ENCODE data around the gene PRPSAP1.

PRPSAP1 gene

DNA sequence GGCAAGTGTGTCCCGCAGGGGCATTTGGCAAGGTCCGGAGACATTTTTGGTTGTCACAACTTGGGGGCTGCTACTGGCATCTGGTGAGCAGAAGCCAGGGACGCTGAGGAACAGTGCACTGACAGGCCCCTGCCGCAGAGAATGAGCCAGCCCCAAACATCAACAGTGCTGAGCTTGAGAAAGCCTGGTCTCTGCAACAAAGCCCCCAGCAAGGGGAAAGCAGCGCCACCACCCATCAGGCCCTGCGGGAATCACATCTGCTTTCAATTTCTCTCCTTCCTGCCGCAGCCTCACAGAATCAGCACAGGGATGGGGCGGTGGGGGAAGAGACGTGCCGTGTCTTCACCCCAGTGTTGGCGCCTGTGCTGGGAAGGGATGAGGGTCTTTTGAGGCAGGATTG is 14.8 kb upstream of the PRPSAP1 start:
- TF ChIP-seq ESRRG (CRISPR knock-in tag; IDR thresholded peaks at IDR 0.05) (no peak), TCF4 (CRISPR knock-in tag; IDR thresholded peaks at IDR 0.05; ENCODE audit: borderline replicate concordance) (peak; percentile 86), ISL1 (CRISPR knock-in tag; IDR thresholded peaks at IDR 0.05) (no peak)

DNA sequence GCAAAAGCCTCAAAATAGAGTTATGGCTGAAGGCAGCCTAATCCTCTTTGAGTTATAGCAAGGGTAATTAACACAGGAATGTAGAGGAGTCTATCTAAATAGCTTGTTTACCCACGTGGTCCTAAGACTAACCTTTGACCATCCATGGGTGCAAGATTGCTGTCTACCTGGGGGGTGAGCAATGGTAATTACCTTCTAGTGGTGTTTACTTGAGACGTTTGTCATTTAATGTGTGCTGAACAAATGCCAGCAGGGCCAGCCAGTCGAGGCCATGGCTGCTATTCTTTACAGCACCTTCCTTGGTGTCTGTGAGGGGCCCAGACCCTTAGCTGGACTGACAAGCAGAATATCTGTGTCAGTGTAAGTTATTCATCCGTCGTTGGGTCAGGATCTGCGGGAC is 13.9 kb upstream of the PRPSAP1 start:
- ATAC-seq = no peak
- TF ChIP-seq ZNF70 (CRISPR knock-in tag; IDR thresholded peaks at IDR 0.05) (no peak), BACH2 (CRISPR knock-in tag; IDR thresholded peaks at IDR 0.05; ENCODE audit: borderline replicate concordance) (no peak), ZNF565 (CRISPR knock-in tag; conservative IDR thresholded peaks at IDR 0.05; ENCODE audit: low read depth) (no peak), CSDC2 (CRISPR knock-in tag; IDR thresholded peaks at IDR 0.05) (no peak), ZNF8 (CRISPR knock-in tag; IDR thresholded peaks at IDR 0.05) (no peak), SNAI2 (CRISPR knock-in tag; IDR thresholded peaks at IDR 0.05) (no peak), OSR1 (CRISPR knock-in tag; IDR thresholded peaks at IDR 0.05) (no peak), ZC3H10 (CRISPR knock-in tag; IDR thresholded peaks at IDR 0.05) (no peak), TCF4 (CRISPR knock-in tag; IDR thresholded peaks at IDR 0.05; ENCODE audit: borderline replicate concordance) (no peak), ZFP3 (CRISPR knock-in tag; IDR thresholded peaks at IDR 0.05) (no peak), ISL1 (CRISPR knock-in tag; IDR thresholded peaks at IDR 0.05) (no peak), TOX (CRISPR knock-in tag; IDR thresholded peaks at IDR 0.05; ENCODE audit: borderline replicate concordance) (no peak), PPARA (CRISPR knock-in tag; IDR thresholded peaks at IDR 0.05; ENCODE audit: borderline replicate concordance) (no peak), ARNTL (CRISPR knock-in tag; IDR thresholded peaks at IDR 0.05; ENCODE audit: borderline replicate concordance, low read depth) (no peak), ESRRG (CRISPR knock-in tag; IDR thresholded peaks at IDR 0.05) (no peak)
- TF ChIP-seq, protein P1, sequence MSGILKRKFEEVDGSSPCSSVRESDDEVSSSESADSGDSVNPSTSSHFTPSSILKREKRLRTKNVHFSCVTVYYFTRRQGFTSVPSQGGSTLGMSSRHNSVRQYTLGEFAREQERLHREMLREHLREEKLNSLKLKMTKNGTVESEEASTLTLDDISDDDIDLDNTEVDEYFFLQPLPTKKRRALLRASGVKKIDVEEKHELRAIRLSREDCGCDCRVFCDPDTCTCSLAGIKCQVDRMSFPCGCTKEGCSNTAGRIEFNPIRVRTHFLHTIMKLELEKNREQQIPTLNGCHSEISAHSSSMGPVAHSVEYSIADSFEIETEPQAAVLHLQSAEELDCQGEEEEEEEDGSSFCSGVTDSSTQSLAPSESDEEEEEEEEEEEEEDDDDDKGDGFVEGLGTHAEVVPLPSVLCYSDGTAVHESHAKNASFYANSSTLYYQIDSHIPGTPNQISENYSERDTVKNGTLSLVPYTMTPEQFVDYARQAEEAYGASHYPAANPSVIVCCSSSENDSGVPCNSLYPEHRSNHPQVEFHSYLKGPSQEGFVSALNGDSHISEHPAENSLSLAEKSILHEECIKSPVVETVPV (CRISPR knock-in tag; IDR thresholded peaks at IDR 0.05) = no peak

More for the DNA sequence above, 14.8 kb upstream of the PRPSAP1 start:
- ATAC-seq = peak; percentile 69

DNA sequence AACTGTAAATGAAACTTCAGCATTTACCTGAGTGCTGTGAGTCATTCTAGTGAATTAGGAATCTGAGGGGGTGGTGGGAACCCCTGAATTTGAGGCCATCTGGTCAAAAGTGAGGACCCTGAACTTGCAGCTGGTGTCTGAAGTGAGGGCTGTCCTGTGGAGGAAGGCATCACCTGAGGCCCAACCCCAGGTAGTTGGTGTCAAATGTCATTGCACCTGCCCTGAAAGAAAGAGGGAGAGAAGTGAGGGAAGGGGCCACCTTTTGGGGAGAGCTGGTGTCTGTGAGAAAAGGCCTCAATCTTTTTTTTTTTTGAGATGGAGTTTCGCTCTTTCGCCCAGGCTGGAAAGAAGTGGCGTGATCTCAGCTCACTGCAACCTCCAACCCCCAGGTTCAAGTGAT is 12.5 kb upstream of the PRPSAP1 start:
- TF ChIP-seq ZNF8 (CRISPR knock-in tag; IDR thresholded peaks at IDR 0.05) (no peak), ZNF565 (CRISPR knock-in tag; conservative IDR thresholded peaks at IDR 0.05; ENCODE audit: low read depth) (no peak), TOX (CRISPR knock-in tag; IDR thresholded peaks at IDR 0.05; ENCODE audit: borderline replicate concordance) (no peak), ZNF70 (CRISPR knock-in tag; IDR thresholded peaks at IDR 0.05) (no peak), TCF4 (CRISPR knock-in tag; IDR thresholded peaks at IDR 0.05; ENCODE audit: borderline replicate concordance) (no peak), SNAI2 (CRISPR knock-in tag; IDR thresholded peaks at IDR 0.05) (no peak), ZFP30 (CRISPR knock-in tag; IDR thresholded peaks at IDR 0.05) (no peak), ARNTL (CRISPR knock-in tag; IDR thresholded peaks at IDR 0.05; ENCODE audit: borderline replicate concordance, low read depth) (no peak), ESRRG (CRISPR knock-in tag; IDR thresholded peaks at IDR 0.05) (no peak), OSR1 (CRISPR knock-in tag; IDR thresholded peaks at IDR 0.05) (no peak)
- TF ChIP-seq, protein P2, sequence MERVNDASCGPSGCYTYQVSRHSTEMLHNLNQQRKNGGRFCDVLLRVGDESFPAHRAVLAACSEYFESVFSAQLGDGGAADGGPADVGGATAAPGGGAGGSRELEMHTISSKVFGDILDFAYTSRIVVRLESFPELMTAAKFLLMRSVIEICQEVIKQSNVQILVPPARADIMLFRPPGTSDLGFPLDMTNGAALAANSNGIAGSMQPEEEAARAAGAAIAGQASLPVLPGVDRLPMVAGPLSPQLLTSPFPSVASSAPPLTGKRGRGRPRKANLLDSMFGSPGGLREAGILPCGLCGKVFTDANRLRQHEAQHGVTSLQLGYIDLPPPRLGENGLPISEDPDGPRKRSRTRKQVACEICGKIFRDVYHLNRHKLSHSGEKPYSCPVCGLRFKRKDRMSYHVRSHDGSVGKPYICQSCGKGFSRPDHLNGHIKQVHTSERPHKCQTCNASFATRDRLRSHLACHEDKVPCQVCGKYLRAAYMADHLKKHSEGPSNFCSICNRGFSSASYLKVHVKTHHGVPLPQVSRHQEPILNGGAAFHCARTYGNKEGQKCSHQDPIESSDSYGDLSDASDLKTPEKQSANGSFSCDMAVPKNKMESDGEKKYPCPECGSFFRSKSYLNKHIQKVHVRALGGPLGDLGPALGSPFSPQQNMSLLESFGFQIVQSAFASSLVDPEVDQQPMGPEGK (CRISPR knock-in tag; IDR thresholded peaks at IDR 0.05; ENCODE audit: borderline replicate concordance) = no peak
- TF ChIP-seq, protein P3, sequence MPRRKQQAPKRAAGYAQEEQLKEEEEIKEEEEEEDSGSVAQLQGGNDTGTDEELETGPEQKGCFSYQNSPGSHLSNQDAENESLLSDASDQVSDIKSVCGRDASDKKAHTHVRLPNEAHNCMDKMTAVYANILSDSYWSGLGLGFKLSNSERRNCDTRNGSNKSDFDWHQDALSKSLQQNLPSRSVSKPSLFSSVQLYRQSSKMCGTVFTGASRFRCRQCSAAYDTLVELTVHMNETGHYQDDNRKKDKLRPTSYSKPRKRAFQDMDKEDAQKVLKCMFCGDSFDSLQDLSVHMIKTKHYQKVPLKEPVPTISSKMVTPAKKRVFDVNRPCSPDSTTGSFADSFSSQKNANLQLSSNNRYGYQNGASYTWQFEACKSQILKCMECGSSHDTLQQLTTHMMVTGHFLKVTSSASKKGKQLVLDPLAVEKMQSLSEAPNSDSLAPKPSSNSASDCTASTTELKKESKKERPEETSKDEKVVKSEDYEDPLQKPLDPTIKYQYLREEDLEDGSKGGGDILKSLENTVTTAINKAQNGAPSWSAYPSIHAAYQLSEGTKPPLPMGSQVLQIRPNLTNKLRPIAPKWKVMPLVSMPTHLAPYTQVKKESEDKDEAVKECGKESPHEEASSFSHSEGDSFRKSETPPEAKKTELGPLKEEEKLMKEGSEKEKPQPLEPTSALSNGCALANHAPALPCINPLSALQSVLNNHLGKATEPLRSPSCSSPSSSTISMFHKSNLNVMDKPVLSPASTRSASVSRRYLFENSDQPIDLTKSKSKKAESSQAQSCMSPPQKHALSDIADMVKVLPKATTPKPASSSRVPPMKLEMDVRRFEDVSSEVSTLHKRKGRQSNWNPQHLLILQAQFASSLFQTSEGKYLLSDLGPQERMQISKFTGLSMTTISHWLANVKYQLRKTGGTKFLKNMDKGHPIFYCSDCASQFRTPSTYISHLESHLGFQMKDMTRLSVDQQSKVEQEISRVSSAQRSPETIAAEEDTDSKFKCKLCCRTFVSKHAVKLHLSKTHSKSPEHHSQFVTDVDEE (CRISPR knock-in tag; IDR thresholded peaks at IDR 0.05) = no peak
- TF ChIP-seq, protein P4, sequence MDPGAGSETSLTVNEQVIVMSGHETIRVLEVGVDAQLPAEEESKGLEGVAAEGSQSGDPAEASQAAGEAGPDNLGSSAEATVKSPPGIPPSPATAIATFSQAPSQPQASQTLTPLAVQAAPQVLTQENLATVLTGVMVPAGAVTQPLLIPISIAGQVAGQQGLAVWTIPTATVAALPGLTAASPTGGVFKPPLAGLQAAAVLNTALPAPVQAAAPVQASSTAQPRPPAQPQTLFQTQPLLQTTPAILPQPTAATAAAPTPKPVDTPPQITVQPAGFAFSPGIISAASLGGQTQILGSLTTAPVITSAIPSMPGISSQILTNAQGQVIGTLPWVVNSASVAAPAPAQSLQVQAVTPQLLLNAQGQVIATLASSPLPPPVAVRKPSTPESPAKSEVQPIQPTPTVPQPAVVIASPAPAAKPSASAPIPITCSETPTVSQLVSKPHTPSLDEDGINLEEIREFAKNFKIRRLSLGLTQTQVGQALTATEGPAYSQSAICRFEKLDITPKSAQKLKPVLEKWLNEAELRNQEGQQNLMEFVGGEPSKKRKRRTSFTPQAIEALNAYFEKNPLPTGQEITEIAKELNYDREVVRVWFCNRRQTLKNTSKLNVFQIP (CRISPR knock-in tag; IDR thresholded peaks at IDR 0.05; ENCODE audit: borderline replicate concordance, low read depth) = no peak
- ATAC-seq = no peak

Measured in SK-N-SH treated with all-trans-retinoic acid at 6 μM for 48 hours (cell line).